CD4-positive, alpha-beta T cell (primary cell): ENCODE results near the gene ROR1. TPM values are rescaled to one million over a fixed set of nuclear protein-coding genes. Genes with fewer than 3 reads are reported as not detected.
"Not testable (repeated sequence)": the region's sequence is repeated elsewhere in the genome, so short reads cannot be mapped to it uniquely, and the experiment has no call there.

Experiments used
- ATAC-seq: fragments of 200-7000 bp; cut with Tn5 transposase; one replicate; pipeline ENCODE4 v1.10.0; 2022; ENCODE audit warnings: mild to moderate bottlenecking; ENCODE audit not compliant: poor library complexity
- CTCF ChIA-PET: fragments of 350-600 bp; sonication (Branson Sonifier 250); formaldehyde crosslinking; loops from one replicate; lab custom pipeline; 2021; ENCODE audit warnings: antibody characterized with exemption, inconsistent platforms; lab: Charles Lee
- POLR2A ChIA-PET: fragments of 350-600 bp; sonication (Branson Sonifier 250); formaldehyde crosslinking; loops from one replicate; lab custom pipeline; 2021; ENCODE audit warnings: antibody characterized with exemption, inconsistent platforms; lab: Charles Lee
- DNase-seq, 14 experiments: peaks; one replicate each; pipeline ENCODE4 v3.0.0-alpha.2; 2013 to 2020; ENCODE audit warnings: mixed read lengths in 2 of 14
- H3K27ac ChIP-seq, 2 donors: one replicate each; pipeline versions ENCODE4 v1.5.1 to v1.7.0; 2013; ENCODE audit warnings: low read length in 2 of 2, low read depth in 1 of 2, mild to moderate bottlenecking in 1 of 2
- H3K27me3 ChIP-seq, 2 experiments: 1 replicate in 1 of 2; 2 replicates in 1 of 2; pipeline versions ENCODE4 v1.6.1 to v1.7.0; 2013; ENCODE audit warnings: low read length in 2 of 2, control low read depth in 1 of 2, mild to moderate bottlenecking in 1 of 2, moderate library complexity in 1 of 2; ENCODE audit not compliant: insufficient read depth in 2 of 2, control insufficient read depth in 1 of 2
- H3K36me3 ChIP-seq: one replicate; pipeline ENCODE4 v1.6.1; 2013; ENCODE audit warnings: low read length, control low read depth; ENCODE audit not compliant: insufficient read depth
- H3K4me1 ChIP-seq: one replicate; pipeline ENCODE4 v1.6.1; 2013; ENCODE audit warnings: low read length, control low read depth; ENCODE audit not compliant: insufficient read depth
- H3K4me3 ChIP-seq: one replicate; pipeline ENCODE4 v1.5.1; 2013; ENCODE audit warnings: mild to moderate bottlenecking, low read length, moderate library complexity
- H3K9me3 ChIP-seq, 2 experiments: 1 replicate in 1 of 2; 2 replicates in 1 of 2; pipeline versions ENCODE4 v1.6.1 to v1.7.0; 2013; ENCODE audit warnings: low read length in 2 of 2, mild to moderate bottlenecking in 2 of 2, control low read depth in 1 of 2, moderate library complexity in 1 of 2; ENCODE audit not compliant: control insufficient read depth in 1 of 2, insufficient read depth in 1 of 2
- H3K27ac Mint-ChIP-seq: one replicate; pipeline ENCODE4 v1.8.0; 2020; ENCODE audit warnings: mixed read lengths
- H3K27me3 Mint-ChIP-seq: one replicate; pipeline ENCODE4 v1.8.0; 2021; ENCODE audit warnings: mixed read lengths
- H3K36me3 Mint-ChIP-seq: one replicate; pipeline ENCODE4 v1.8.0; 2021; ENCODE audit warnings: low read depth, mixed read lengths
- H3K4me1 Mint-ChIP-seq: one replicate; pipeline ENCODE4 v1.8.0; 2021; ENCODE audit warnings: low read depth, mixed read lengths
- H3K4me3 Mint-ChIP-seq: one replicate; pipeline ENCODE4 v1.8.0; 2020; ENCODE audit warnings: mild to moderate bottlenecking, mixed read lengths
- H3K9me3 Mint-ChIP-seq: one replicate; pipeline ENCODE4 v1.8.0; 2020; ENCODE audit warnings: mixed read lengths
- CTCF ChIP-seq: fragments of 200-600 bp; IDR thresholded peaks from one replicate; pipeline ENCODE4 v1.8.0; 2022; ENCODE audit warnings: antibody characterized with exemption, mild to moderate bottlenecking
- intact Hi-C, 2 experiments: fragments of 100-400 bp; cut with DNase I in 1 of 2; cut with micrococcal nuclease in 1 of 2; formaldehyde crosslinking; loops; one replicate each; pipeline versions ENCODE4 v1.15.1 to v1.9.0; 2023 to 2025; cut with DNase I, micrococcal nuclease
- total RNA-seq, 174 experiments: library from RNA in 2 of 174; stranded (reverse) in 2 of 174; gene quantifications; one replicate each; pipeline ENCODE4 v1.2.3 and lab custom pipeline; 2021 to 2026

Gene ROR1
- total RNA-seq, 2 experiments from 2014 or later = not detected

- CTCF ChIA-PET = no interaction called here
- H3K4me1 ChIP-seq = no peaks in the 10 kb centered on the region
- no peak for DNase-seq
- Mint-ChIP-seq H3K4me1 (no peaks in the 10 kb centered on the region), H3K27me3 (no peaks in the 10 kb centered on the region), H3K36me3 (no peaks in the 10 kb centered on the region), H3K9me3 (no peaks in the 10 kb centered on the region), H3K4me3 (no peak overlapping the region), H3K27ac (no peak overlapping the region)
- intact Hi-C loops = no loop called here
- ATAC-seq = no peak
- POLR2A ChIA-PET = no interaction called here
- H3K27ac ChIP-seq = no peak overlapping the region
- H3K36me3 ChIP-seq = no peaks in the 10 kb centered on the region
- TF ChIP-seq CTCF = no peak
- no peak overlapping the region for H3K4me3 ChIP-seq
- H3K27me3 ChIP-seq = peaks cover 0 to 5% of the 10 kb centered on the region in 2 experiments
- no peaks in the 10 kb centered on the region for H3K9me3 ChIP-seq
Measured at GRCh38 chr1:64098436-64098835, 324.6 kb downstream of the ROR1 start.

GRCh38 chr1:64098846-64099582 is 325.2 kb downstream of the ROR1 start:
- no peak overlapping the region for H3K4me3 Mint-ChIP-seq
- ChIA-PET CTCF (no interaction called here), POLR2A (no interaction called here)

GRCh38 chr1:64100791-64101190 is 327.0 kb downstream of the ROR1 start:
- DNase-seq (no peak), ATAC-seq (no peak)
- no peak overlapping the region for H3K4me3 Mint-ChIP-seq
- Histone ChIP-seq H3K36me3 (no peaks in the 10 kb centered on the region), H3K27ac (no peak overlapping the region), H3K4me1 (no peaks in the 10 kb centered on the region), H3K4me3 (no peak overlapping the region), H3K27me3 (peaks cover 0 to 5% of the 10 kb centered on the region in 2 experiments), H3K9me3 (no peaks in the 10 kb centered on the region)
- no peak for TF ChIP-seq CTCF
- no peaks in the 10 kb centered on the region for H3K36me3 Mint-ChIP-seq
- no peaks in the 10 kb centered on the region for H3K9me3 Mint-ChIP-seq
- no peak overlapping the region for H3K27ac Mint-ChIP-seq
- intact Hi-C loops = no loop called here
- POLR2A ChIA-PET = no interaction called here
- no peaks in the 10 kb centered on the region for H3K27me3 Mint-ChIP-seq
- CTCF ChIA-PET = interaction anchor here (0.6 kb wide), 1 partner anchor 1608 kb away, joined by 4 read pairs; no protein-coding TSS in a partner anchor
- no peaks in the 10 kb centered on the region for H3K4me1 Mint-ChIP-seq

More at GRCh38 chr1:64098846-64099582, 325.2 kb downstream of the ROR1 start:
- TF ChIP-seq CTCF = no peak
- H3K4me1 Mint-ChIP-seq = no peaks in the 10 kb centered on the region
- no peaks in the 10 kb centered on the region for H3K36me3 ChIP-seq
- no peaks in the 10 kb centered on the region for H3K4me1 ChIP-seq
- ATAC-seq = no peak
- H3K27ac Mint-ChIP-seq = no peak overlapping the region
- no peak overlapping the region for H3K27ac ChIP-seq
- intact Hi-C loops = no loop called here
- H3K27me3 Mint-ChIP-seq = no peaks in the 10 kb centered on the region
- H3K9me3 Mint-ChIP-seq = no peaks in the 10 kb centered on the region
- DNase-seq = no peak
- H3K27me3 ChIP-seq = peaks cover 0 to 5% of the 10 kb centered on the region in 2 experiments
- no peaks in the 10 kb centered on the region for H3K36me3 Mint-ChIP-seq
- H3K9me3 ChIP-seq = no peaks in the 10 kb centered on the region
- H3K4me3 ChIP-seq = no peak overlapping the region

- H3K36me3 ChIP-seq, H3K9me3 ChIP-seq, H3K9me3 Mint-ChIP-seq, H3K4me1 Mint-ChIP-seq, H3K27me3 Mint-ChIP-seq, H3K27me3 ChIP-seq, DNase-seq, H3K27ac Mint-ChIP-seq, H3K4me3 Mint-ChIP-seq, POLR2A ChIA-PET, H3K4me1 ChIP-seq, H3K36me3 Mint-ChIP-seq, ATAC-seq, H3K4me3 ChIP-seq, CTCF ChIA-PET, intact Hi-C loops, H3K27ac ChIP-seq: not testable (repeated sequence)
Measured at GRCh38 chr1:64104585-64104984, 330.8 kb downstream of the ROR1 start.
